Amniotic epithelial cell (primary cell): Measurements from ENCODE around the gene IGFBP5.
A peak's percentile ranks its signal among the peaks of the same experiment; 100 is the strongest.

ENCODE experiments used
- DNase-seq: peaks from one replicate; pipeline ENCODE4 v3.0.0-alpha.2; 2010; ENCODE audit warnings: low read depth

IGFBP5 gene

DNA sequence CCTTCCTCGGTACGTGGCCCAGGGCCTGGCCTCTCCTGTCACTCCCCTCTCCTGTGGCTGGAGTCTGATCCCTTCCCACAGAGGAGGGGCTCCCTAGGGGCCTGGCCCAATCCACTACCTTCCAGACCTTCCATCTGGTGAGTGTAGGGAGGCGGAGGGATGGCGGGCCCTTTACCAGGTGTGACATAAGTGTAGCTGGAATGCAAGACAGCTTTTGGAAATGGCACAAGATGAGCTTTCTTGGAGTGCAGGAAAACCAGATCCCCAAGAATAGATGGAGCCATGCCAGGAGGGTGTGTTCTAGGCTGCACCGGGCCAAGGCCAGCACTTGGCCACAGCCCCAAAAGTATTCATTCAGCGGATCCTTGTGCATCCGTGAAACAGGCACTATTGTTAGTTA, 30.1 kb downstream of the IGFBP5 start:
- peak; percentile 58 for DNase-seq

DNA sequence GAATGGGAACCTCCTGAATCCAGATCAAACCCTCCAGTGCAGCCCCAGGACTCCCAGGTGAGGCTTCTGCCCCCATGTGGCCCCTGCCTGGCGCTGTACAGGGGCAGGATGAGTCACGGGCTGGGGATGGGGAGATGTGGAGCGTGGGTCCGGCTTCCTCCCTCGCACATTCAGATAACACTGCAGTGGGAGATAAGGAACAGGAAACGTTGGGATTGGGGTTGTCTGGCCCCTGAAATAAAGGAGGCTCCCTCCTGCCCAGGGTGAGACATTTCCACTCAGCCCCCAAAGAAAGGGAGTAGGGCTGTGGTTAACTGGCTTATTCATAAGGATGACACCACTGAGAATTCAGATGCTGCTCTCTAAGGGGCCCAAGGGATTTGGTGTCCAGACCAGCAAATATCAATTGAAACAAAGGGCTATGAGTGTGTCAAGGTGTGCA, 30.7 kb downstream of the IGFBP5 start:
- DNase-seq, result peak; percentile 97

- no peak for DNase-seq
These were observed 31.5 kb downstream of the IGFBP5 start for GRCh38 chr2:216663846-216664245.

DNA sequence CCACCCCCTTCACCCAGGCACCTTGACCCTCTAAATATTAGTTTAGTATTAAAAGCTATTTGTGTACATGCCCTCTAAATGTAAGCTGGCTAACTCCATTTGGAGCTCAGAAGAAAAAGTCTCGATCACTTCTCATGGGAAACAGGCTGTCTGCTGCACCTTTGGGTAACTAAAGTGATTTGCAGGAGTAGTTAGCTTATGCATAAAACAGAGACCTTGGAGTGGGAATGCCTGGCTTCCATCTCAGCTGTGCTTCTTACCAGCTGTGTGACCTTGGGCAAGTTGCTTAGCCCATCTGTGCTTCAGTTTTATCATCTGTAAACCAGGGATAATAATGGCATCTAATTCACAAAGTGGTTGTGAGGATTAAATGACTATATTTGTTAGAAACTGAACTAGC, 32.2 kb downstream of the IGFBP5 start:
- no peak for DNase-seq

DNA sequence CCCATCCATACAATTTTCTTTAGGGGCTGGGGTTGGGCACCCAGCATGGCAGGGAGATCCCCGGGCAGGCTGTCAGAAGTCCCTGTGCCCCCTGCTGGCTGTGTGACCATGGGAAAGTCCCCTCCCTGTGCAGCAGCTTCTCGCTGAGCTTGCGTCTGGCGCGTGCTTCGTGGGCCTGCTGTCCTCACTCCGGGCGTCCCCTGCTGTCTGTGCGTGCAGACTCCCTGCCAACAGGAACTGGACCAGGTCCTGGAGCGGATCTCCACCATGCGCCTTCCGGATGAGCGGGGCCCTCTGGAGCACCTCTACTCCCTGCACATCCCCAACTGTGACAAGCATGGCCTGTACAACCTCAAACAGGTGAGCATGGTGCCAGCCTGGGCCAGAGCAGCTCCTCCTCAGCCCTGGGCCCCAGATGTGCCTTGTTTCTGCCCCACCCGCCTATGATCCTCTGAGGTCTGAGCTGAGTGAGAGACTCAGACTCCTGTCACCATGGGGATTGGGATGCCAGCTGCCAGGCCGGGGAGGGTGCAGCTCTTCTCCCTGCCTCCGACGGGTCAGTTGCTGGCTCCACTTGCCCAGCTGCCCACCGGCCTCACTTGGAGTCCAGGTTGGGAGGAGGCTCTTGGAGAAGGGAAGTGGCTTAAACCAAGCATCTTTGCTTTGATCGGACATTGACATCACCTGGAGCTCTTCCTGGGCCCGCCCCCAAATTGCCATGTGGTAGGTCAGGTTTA, 33.5 kb downstream of the IGFBP5 start:
- no peak for DNase-seq

DNA sequence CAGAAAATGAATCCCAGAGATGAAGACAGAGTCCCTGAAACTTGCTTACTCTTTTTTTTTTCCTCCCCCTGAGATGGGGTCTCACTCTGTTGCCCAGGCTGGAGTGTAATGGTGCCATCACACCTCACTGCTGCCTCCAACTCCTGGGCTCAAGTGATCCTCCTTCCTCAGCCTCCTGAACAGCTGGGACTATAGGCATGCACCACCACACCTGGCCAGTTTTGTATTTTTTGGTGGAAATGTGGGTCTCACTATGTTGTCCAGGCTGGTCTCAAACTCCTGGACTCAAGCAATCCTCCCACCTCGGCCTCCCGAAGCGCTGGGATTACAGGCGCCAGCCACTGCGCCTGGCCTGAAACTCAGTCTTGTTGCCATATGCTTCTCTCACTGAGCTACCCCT, 34.3 kb downstream of the IGFBP5 start:
- no peak for DNase-seq

GRCh38 chr2:216660496-216660895, 34.9 kb downstream of the IGFBP5 start:
- no peak for DNase-seq

GRCh38 chr2:216659276-216659675, 36.1 kb downstream of the IGFBP5 start:
- no peak for DNase-seq

DNA sequence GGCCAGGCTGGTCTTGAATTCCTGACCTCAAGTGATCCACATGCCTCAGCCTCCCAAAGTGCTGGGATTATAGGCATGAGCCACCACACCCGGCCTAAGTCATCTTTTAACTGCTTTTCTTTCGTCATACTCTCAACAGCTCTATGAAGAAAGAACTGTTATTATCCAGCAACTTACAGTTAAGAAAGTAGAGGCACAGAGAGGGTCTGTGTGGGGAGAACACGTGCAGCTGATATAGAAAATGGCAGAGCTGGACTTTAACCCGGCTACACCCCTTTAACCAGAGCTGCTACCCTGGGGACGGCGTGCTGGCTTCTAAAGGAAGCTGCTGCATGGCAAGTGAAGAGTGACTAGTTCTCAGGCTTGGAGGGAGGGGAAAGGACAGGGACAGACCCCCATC, 36.6 kb downstream of the IGFBP5 start:
- DNase-seq, result peak; percentile 33

DNA sequence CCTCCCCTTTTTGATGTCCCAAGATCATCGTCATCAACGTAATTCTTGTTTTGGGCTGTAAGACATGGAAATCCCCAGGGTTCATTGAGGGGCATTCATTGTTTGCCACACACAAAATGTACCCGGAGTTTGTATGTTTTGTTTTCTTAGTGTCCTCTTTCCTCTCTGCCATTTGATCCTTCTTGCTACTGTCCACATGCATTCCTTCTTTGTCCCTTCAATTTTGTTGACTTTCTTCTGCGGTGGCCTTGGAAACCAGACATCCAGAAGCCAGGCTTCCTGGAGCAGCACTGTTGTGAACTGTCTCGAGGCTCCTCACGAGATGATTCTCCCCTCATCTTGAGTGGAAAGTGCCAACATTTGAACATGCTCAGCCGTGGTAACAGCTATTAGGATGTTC, 37.4 kb downstream of the IGFBP5 start:
- DNase-seq, result no peak

DNA sequence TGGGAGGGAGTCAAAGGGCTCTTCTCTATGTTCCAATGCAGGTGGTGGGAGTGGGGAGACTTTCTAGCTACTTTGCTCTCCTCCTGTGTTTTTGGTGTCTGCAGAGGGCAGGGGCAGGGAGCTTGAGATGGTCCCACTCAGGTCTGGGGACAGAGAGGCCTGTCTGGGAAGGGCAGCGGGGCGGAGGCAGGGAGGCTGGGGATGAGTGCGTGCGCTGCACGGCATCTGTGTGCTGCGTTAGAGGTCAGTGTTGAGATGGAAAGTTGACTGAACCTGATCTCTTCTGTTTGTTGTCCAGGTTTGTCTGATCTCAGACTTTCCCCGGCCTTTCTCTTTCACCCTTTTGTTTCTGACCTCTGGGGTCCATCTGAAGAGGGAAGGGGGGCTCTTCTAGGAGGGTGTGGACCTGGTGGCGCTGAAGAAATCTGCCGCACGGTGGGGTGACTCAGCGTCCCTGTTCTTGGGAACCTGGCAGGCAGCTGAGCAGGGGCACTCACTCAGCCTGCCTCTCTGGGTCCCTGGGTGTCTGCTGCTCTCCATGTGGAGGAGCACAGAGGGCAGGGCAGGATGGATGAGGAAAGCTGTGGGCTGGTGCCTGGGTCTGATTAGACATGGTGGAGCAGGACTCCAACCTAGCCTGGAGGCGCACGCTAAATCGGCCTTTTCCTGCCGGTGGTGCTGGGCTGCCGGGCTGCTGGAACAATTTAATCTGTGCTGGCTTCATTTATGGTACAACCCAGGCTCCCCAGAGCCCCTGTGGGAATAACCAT, 38.1 kb downstream of the IGFBP5 start:
- no peak for DNase-seq

- DNase-seq, result no peak
These were observed 40.8 kb downstream of the IGFBP5 start for GRCh38 chr2:216654528-216655052.

GRCh38 chr2:216653931-216654365, 41.4 kb downstream of the IGFBP5 start:
- peak; percentile 72 for DNase-seq

GRCh38 chr2:216653093-216653799, 42.1 kb downstream of the IGFBP5 start:
- peak; percentile 40 for DNase-seq

DNA sequence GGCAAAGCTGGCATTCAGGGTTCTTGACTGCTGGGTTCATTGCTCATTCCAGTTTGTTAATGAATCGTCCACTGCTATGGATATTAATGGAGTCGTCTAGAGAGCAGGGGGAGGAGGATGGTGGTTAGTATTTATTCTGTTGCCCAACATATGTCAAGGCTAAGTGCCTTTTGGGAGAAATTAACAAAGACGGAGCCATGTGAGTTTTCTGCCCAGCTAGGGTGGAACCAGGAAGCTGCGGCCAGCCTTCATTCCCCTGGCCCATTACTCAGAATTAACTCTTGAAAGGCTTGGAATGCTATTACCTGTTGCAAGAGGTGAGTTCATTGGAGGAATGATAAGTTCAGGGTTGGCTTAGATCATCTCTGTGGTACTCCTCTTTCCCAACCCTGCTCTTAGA, 42.8 kb downstream of the IGFBP5 start:
- DNase-seq, result peak; percentile 91

DNA sequence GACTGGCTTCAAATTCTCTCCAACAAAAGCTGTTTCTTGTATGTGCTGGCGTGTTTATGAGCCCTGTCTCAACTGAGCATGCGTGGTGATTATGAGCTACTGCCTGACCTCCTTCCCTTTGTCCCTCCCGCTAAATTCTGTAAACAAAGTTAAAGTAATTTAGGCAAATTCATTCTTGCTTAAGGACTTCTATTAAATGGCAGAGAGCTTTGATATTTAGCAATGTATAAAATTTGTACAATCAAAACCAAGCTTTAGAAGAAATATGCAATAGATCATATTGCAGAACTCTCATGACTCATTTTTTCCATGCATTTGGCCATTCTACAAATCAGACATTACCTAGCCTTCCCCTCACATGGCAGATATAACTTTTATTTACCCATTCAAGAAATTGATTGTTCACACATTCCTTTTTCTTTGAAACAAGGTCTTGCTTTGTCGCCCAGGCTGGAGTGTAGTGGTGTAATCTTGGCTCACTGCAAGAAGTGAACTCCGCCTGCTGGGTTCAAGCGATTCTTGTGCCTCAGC, 43.9 kb downstream of the IGFBP5 start:
- peak; percentile 80 for DNase-seq

GRCh38 chr2:216650626-216651257, 44.6 kb downstream of the IGFBP5 start:
- no peak for DNase-seq

DNA sequence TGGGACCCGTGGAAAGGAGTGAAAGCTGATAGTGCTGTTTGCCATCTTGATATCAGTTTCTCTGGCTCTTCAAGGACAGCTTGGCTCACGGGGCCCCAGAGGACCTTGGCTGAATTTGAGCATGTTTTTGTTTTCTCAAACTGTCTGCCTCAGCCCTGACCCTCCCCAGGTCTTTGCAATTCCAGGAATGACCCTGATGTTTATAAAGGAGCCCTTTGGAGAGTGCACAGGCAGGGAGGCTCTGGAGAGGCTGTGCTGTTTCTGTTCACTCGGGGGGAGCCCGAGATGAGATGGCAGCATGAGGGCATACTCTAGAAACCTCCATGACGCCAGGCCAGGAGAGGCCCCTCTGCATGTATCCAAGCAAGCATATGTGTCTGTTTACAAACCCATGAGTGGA, 45.8 kb downstream of the IGFBP5 start:
- no peak for DNase-seq

DNA sequence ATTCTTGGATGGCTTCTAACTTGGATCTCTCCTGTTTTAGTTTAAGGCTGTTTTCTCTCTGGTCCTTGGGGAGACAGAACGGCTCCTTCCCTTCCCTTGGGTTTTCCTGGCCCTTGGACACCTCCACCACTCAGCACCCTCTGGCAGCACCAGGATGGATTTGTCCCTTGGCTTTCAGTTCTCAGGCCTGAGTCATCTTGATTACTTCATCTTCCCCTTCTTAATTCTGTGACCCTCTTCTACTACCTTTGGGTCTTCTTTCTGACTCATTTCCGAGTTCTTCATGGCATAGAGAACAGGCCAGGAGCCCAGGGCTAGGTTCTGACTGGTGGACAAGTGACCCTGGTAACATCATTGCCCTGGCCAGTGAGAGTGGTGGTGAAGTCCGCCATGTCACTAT, 47.2 kb downstream of the IGFBP5 start:
- DNase-seq, result peak; percentile 37

GRCh38 chr2:216646116-216646515, 49.2 kb downstream of the IGFBP5 start:
- no peak for DNase-seq

DNA sequence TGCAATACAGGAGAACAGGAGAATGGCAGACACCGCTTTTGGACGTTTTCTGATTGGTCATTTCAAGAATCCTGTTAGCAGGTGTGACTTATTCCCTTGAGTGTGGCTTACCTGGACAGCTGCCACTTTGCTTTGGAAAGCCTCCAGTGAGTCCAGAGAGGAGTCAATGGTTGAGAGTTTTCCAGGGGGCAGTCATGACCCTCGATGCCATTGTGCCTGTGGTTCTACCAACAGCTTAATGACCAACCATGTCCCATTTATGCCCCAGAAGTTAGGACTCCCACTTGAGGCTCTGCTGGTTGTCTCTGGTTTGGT, 49.8 kb downstream of the IGFBP5 start:
- DNase-seq, result no peak
